Osteoblast (primary cell): ENCODE data around the gene OR2A5. TPM values are rescaled to one million over a fixed set of nuclear protein-coding genes. Genes with fewer than 3 reads are reported as not detected.
A peak's percentile ranks its signal among the peaks of the same experiment; 100 is the strongest.

Source experiments
- DNase-seq: peaks from one replicate; pipeline ENCODE4 v3.0.0; 2011; ENCODE audit warnings: low spot score, mixed read lengths; ENCODE audit not compliant: insufficient read length; ENCODE audit errors: missing footprints
- H2AFZ ChIP-seq: 2 replicates; pipeline ENCODE4 v1.6.0; 2011; ENCODE audit warnings: mild to moderate bottlenecking, low read length
- H3K27ac ChIP-seq: 2 replicates; pipeline ENCODE4 v1.5.1; 2011; ENCODE audit warnings: mild to moderate bottlenecking, low read depth, low read length, moderate library complexity
- H3K27me3 ChIP-seq: 2 replicates; pipeline ENCODE4 v1.6.0; 2012; ENCODE audit warnings: mild to moderate bottlenecking, control low read depth, inconsistent platforms, low read length, moderate library complexity; ENCODE audit not compliant: insufficient read depth
- H3K36me3 ChIP-seq: 2 replicates; pipeline ENCODE4 v1.5.1; 2011; ENCODE audit warnings: mild to moderate bottlenecking, low read length, control low read depth, moderate library complexity; ENCODE audit not compliant: insufficient read depth
- H3K4me1 ChIP-seq: 2 replicates; pipeline ENCODE4 v1.5.1; 2011; ENCODE audit warnings: mild to moderate bottlenecking, low read length, control low read depth, moderate library complexity; ENCODE audit not compliant: insufficient read depth
- H3K4me2 ChIP-seq: 2 replicates; pipeline ENCODE4 v1.6.0; 2011; ENCODE audit warnings: mild to moderate bottlenecking, low read length; ENCODE audit not compliant: insufficient read depth
- H3K4me3 ChIP-seq: fragments of 200-600 bp; sonication (generic); 3 replicates; pipeline ENCODE4 v1.5.1; 2012; ENCODE audit warnings: mild to moderate bottlenecking, low read length, inconsistent platforms; ENCODE audit not compliant: insufficient read depth
- H3K79me2 ChIP-seq: 2 replicates; pipeline ENCODE4 v1.6.0; 2012; ENCODE audit warnings: mild to moderate bottlenecking, low read length, control low read depth, inconsistent platforms; ENCODE audit not compliant: insufficient read depth
- H3K9me3 ChIP-seq: 2 replicates; pipeline ENCODE4 v1.5.1; 2011; ENCODE audit warnings: low read depth, low read length, control low read depth
- H4K20me1 ChIP-seq: 2 replicates; pipeline ENCODE4 v1.6.0; 2012; ENCODE audit warnings: mild to moderate bottlenecking, low read length, control low read depth; ENCODE audit not compliant: insufficient read depth
- total RNA-seq: library from RNA; depleted of rRNA; stranded (reverse); fragments of >200 nt; gene quantifications from 2 replicates; pipeline ENCODE4 v1.2.3, GENCODE V29; 2012
- TF ChIP-seq, protein P1 (sequence below): IDR thresholded peaks from 2 replicates; pipeline ENCODE4 v1.5.1; 2011; ENCODE audit warnings: mild to moderate bottlenecking, low read depth, low read length, moderate library complexity; ENCODE audit errors: extremely low read depth

OR2A5 gene, protein sequence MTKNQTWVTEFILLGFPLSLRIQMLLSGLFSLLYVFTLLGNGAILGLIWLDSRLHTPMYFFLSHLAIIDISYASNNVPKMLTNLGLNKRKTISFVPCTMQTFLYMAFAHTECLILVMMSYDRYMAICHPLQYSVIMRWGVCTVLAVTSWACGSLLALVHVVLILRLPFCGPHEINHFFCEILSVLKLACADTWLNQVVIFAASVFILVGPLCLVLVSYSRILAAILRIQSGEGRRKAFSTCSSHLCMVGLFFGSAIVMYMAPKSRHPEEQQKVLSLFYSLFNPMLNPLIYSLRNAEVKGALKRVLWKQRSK
- total RNA-seq = not detected in 2 replicates

DNA sequence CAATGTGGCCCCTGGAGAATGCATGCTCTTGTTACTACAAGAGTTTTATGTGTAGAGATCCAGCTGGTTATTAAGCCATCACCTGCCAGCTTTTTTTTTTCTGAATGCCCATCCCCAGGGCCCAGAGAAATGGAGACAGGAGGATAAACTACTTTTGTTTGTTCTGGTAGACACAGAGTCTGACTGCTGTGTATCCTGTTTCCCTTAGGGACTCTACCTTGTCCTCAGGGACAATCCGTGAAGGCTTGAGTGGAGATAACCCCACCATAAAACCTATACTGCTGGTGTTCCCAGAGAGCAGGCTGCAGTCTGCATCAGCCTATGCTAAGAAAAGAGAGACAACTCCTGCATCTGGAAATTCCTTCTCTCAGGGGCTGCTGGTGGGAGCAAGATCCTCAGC, at the start of gene OR2A5:
Gene OR2A5 (plus strand): TSS at position 301 of the 400 bp plus-strand sequence. CDS start 1,454 bp downstream, outside the sequence.
- no peak for DNase-seq
- TF ChIP-seq, protein P1, sequence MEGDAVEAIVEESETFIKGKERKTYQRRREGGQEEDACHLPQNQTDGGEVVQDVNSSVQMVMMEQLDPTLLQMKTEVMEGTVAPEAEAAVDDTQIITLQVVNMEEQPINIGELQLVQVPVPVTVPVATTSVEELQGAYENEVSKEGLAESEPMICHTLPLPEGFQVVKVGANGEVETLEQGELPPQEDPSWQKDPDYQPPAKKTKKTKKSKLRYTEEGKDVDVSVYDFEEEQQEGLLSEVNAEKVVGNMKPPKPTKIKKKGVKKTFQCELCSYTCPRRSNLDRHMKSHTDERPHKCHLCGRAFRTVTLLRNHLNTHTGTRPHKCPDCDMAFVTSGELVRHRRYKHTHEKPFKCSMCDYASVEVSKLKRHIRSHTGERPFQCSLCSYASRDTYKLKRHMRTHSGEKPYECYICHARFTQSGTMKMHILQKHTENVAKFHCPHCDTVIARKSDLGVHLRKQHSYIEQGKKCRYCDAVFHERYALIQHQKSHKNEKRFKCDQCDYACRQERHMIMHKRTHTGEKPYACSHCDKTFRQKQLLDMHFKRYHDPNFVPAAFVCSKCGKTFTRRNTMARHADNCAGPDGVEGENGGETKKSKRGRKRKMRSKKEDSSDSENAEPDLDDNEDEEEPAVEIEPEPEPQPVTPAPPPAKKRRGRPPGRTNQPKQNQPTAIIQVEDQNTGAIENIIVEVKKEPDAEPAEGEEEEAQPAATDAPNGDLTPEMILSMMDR = no peak

DNA sequence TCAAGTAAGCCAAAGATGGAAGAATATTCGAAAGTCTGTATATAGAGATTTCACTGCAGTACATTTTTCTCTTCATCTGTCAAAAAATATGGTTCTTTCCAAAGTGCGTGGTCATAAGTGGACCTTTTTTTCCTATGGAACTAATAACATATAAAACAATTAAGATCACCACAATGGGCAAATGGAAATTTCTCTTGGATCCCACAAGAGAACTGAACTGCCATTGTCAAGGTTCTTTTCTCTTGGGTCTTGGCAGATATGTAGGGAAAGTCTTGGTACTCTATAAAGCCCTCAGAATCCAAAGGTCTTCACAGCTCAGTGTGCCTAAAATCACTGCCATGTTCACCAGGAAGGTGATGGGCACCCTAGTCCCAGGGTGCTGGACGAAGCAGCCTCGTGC, 48.7 kb upstream of the OR2A5 start, which contains the start of gene OR6B1:
Gene OR6B1 (plus strand): TSS at position 301 of the 400 bp plus-strand sequence. CDS start 3,677 bp downstream, outside the sequence.
- H2AFZ ChIP-seq = no peak within 1 kb of the TSS
- no peaks in the 10 kb centered on the region for H3K9me3 ChIP-seq
- no peaks in the 10 kb centered on the region for H4K20me1 ChIP-seq
- H3K79me2 ChIP-seq = no peaks in the 10 kb centered on the region
- no peak within 1 kb of the TSS for H3K27ac ChIP-seq
- H3K36me3 ChIP-seq = no peaks in the 10 kb centered on the region
- TF ChIP-seq, protein P1 = no peak
- no peak for DNase-seq
- H3K4me3 ChIP-seq = no peak within 1 kb of the TSS
- peak within 1 kb of the TSS; percentile 64 for H3K4me2 ChIP-seq
- H3K27me3 ChIP-seq = no peaks in the 10 kb centered on the region
- H3K4me1 ChIP-seq = no peaks in the 10 kb centered on the region

More for the DNA sequence above, at the start of gene OR2A5:
- Histone ChIP-seq H3K4me3 (no peak within 1 kb of the TSS), H3K36me3 (no peaks in the 10 kb centered on the region), H3K27ac (no peak within 1 kb of the TSS), H4K20me1 (no peaks in the 10 kb centered on the region), H3K27me3 (no peaks in the 10 kb centered on the region), H3K4me2 (no peak within 1 kb of the TSS), H3K79me2 (no peaks in the 10 kb centered on the region), H3K9me3 (no peaks in the 10 kb centered on the region), H3K4me1 (no peaks in the 10 kb centered on the region), H2AFZ (no peak within 1 kb of the TSS)

DNA sequence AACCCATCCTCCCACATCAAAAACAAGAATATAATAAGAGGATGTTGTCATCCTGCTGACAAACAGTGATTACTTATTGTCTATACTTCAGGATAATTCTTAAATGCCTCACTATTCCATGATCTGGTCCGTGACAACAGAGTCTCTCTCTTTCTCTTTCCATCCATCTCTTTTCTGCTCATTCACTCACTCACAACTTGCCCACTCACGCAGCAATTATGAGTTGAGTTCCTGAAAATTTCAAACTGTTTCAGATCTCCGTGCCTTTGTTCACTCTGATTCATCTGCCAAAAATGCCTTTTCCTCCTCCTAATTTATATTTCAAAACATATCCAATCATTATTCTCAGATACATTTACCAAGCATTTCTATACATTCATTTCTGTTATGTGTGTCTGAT, 47.2 kb upstream of the OR2A5 start:
- Histone ChIP-seq H2AFZ (peak overlapping the region; percentile 42), H3K79me2 (no peaks in the 10 kb centered on the region), H4K20me1 (no peaks in the 10 kb centered on the region), H3K27me3 (no peaks in the 10 kb centered on the region), H3K4me2 (peak overlapping the region; percentile 64), H3K4me1 (no peaks in the 10 kb centered on the region), H3K36me3 (no peaks in the 10 kb centered on the region), H3K4me3 (peak overlapping the region; percentile 36), H3K9me3 (no peaks in the 10 kb centered on the region), H3K27ac (no peak overlapping the region)
- TF ChIP-seq, protein P1 = no peak
- DNase-seq = peak; percentile 62

DNA sequence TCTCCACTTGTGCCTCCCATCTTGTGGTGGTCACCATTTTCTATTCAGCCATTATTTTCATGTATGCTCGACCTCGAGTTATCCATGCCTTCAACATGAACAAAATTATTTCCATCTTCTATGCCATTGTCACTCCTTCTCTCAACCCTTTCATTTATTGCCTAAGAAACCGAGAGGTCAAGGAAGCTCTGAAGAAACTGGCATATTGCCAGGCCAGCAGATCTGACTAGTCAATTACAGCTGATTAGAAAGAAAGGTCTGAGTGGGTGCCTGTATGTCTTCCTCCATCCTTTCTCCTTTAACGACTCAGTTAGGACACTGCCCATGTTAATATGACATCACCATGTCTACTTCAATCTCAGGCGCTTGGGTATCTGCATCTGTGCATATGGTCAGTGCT, 44.0 kb upstream of the OR2A5 start:
- no peaks in the 10 kb centered on the region for H3K4me1 ChIP-seq
- no peaks in the 10 kb centered on the region for H3K9me3 ChIP-seq
- no peaks in the 10 kb centered on the region for H4K20me1 ChIP-seq
- DNase-seq = no peak
- TF ChIP-seq, protein P1 = no peak
- H3K27ac ChIP-seq = no peak overlapping the region
- no peak overlapping the region for H2AFZ ChIP-seq
- H3K36me3 ChIP-seq = no peaks in the 10 kb centered on the region
- no peaks in the 10 kb centered on the region for H3K79me2 ChIP-seq
- no peak overlapping the region for H3K4me3 ChIP-seq
- H3K27me3 ChIP-seq = no peaks in the 10 kb centered on the region
- no peak overlapping the region for H3K4me2 ChIP-seq
